Measurements from ENCODE around the gene SSH3. TPM values are rescaled to one million over a fixed set of nuclear protein-coding genes. Genes with fewer than 3 reads are reported as not detected.

The SSH3 gene
- total RNA-seq, 2 donors from 2014 or later = 39.1 to 44.4 TPM

DNA sequence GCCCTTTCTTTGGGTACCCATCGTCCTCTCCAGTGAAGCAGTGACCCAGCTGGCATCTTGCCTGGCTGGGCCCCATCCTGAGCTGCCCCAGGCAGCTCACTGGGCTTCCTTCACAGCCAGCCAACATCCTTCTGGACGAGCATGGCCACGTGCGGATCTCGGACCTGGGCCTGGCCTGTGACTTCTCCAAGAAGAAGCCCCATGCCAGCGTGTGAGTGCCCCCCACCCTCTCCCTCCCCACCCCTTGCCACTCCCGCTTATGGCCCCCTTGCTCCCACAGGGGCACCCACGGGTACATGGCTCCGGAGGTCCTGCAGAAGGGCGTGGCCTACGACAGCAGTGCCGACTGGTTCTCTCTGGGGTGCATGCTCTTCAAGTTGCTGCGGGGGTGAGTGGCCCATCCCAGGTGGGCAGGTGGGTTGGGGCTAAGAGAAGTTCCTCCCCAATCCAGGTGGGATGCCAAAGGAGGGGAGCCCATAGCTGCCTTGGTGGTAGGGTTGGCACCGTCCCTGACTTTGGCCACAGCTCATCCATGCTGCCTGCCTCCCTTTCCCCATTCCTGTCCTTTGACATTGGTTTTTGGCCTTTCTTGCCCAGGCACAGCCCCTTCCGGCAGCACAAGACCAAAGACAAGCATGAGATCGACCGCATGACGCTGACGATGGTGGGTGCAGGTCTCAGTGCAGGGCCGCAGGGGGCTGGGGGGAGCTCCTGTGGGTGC is 21.0 kb upstream of the SSH3 start:
- Histone ChIP-seq H3K27ac (ENCODE audit: low read depth, low read length) (no peak overlapping the region), H3K36me3 (ENCODE audit: control insufficient read depth, insufficient read depth, low read length) (peaks cover 25% of the 10 kb centered on the region), H3K9me3 (ENCODE audit: control insufficient read depth, low read length) (no peaks in the 10 kb centered on the region), H3K4me3 (ENCODE audit: low read length) (no peak overlapping the region), H3K9ac (ENCODE audit: extremely low read depth, low read length, poor library complexity, severe bottlenecking) (no peak overlapping the region), H3K27me3 (ENCODE audit: control insufficient read depth, insufficient read depth, low read length, poor library complexity, severe bottlenecking) (no peaks in the 10 kb centered on the region), H3K4me1 (ENCODE audit: control insufficient read depth, insufficient read depth, low read length) (no peaks in the 10 kb centered on the region)
- Mint-ChIP-seq H3K4me3 (no peak overlapping the region), H3K27me3 (ENCODE audit: insufficient read depth) (no peaks in the 10 kb centered on the region), H3K27ac (no peak overlapping the region), H3K9me3 (no peaks in the 10 kb centered on the region), H3K4me1 (peaks cover 3% of the 10 kb centered on the region), H3K36me3 (ENCODE audit: low read depth) (peaks cover 44% of the 10 kb centered on the region)
- DNase-seq = no peak
- 91 to 95% methylated on average over 8 to 20 of the region's 20 CpGs for WGBS, 2 experiments (ENCODE audit: insufficient coverage in 1 of 2, insufficient read length in 1 of 2)
- TF ChIP-seq, protein P1, sequence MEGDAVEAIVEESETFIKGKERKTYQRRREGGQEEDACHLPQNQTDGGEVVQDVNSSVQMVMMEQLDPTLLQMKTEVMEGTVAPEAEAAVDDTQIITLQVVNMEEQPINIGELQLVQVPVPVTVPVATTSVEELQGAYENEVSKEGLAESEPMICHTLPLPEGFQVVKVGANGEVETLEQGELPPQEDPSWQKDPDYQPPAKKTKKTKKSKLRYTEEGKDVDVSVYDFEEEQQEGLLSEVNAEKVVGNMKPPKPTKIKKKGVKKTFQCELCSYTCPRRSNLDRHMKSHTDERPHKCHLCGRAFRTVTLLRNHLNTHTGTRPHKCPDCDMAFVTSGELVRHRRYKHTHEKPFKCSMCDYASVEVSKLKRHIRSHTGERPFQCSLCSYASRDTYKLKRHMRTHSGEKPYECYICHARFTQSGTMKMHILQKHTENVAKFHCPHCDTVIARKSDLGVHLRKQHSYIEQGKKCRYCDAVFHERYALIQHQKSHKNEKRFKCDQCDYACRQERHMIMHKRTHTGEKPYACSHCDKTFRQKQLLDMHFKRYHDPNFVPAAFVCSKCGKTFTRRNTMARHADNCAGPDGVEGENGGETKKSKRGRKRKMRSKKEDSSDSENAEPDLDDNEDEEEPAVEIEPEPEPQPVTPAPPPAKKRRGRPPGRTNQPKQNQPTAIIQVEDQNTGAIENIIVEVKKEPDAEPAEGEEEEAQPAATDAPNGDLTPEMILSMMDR (conservative IDR thresholded peaks at IDR 0.05) = no peak

DNA sequence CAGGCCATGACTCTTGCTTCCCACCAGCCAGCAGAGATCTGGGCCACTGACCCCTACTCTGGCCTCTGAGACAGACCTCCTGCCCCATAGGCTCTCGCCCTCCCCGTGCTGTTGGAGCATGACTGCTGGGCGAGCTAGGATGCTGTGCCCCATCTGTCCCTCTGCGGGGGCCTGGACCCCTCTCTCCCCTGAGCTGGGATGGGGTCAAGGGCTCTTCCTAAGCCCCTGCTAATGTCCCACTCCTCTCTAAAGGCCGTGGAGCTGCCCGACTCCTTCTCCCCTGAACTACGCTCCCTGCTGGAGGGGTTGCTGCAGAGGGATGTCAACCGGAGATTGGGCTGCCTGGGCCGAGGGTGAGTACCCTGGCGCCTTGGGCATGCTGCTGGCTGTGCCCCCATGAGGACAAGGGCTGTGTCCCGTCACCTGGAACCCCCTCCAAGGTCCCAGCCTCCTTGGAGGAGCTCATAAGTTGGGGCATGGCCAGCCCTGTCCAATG is 20.4 kb upstream of the SSH3 start:
- Mint-ChIP-seq H3K36me3 (ENCODE audit: low read depth) (peaks cover 44% of the 10 kb centered on the region), H3K9me3 (no peaks in the 10 kb centered on the region), H3K4me1 (peaks cover 9% of the 10 kb centered on the region), H3K27ac (no peak overlapping the region), H3K4me3 (no peak overlapping the region), H3K27me3 (ENCODE audit: insufficient read depth) (no peaks in the 10 kb centered on the region)
- Histone ChIP-seq H3K4me3 (ENCODE audit: low read length) (no peak overlapping the region), H3K9me3 (ENCODE audit: control insufficient read depth, low read length) (no peaks in the 10 kb centered on the region), H3K27ac (ENCODE audit: low read depth, low read length) (no peak overlapping the region), H3K9ac (ENCODE audit: extremely low read depth, low read length, poor library complexity, severe bottlenecking) (no peak overlapping the region), H3K4me1 (ENCODE audit: control insufficient read depth, insufficient read depth, low read length) (no peaks in the 10 kb centered on the region), H3K27me3 (ENCODE audit: control insufficient read depth, insufficient read depth, low read length, poor library complexity, severe bottlenecking) (no peaks in the 10 kb centered on the region), H3K36me3 (ENCODE audit: control insufficient read depth, insufficient read depth, low read length) (peaks cover 25% of the 10 kb centered on the region)
- WGBS, 2 experiments (ENCODE audit: insufficient coverage in 1 of 2, insufficient read length in 1 of 2) = 93 to 100% methylated on average over 9 to 11 of the region's 11 CpGs
- TF ChIP-seq, protein P1 (conservative IDR thresholded peaks at IDR 0.05) = no peak
- DNase-seq = no peak

DNA sequence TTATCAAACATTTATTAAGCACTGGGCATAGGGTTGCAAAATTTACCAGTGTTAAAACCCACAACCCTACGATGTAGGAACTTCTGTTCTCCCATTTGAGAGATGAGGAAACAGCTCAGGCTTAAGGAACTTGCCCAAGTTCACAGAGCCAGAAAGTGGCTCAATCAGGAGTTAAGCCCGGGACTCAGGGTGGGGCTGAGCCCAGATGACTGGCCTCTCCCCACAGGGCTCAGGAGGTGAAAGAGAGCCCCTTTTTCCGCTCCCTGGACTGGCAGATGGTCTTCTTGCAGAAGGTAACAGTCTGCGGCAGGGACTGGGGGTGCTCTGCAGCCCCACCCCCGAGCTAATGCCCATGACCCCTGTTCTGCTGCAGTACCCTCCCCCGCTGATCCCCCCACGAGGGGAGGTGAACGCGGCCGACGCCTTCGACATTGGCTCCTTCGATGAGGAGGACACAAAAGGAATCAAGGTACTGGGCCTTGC is 19.8 kb upstream of the SSH3 start:
- TF ChIP-seq, protein P1 (conservative IDR thresholded peaks at IDR 0.05) = no peak
- peaks cover 44% of the 10 kb centered on the region for H3K36me3 Mint-ChIP-seq (ENCODE audit: low read depth)
- no peaks in the 10 kb centered on the region for H3K9me3 ChIP-seq (ENCODE audit: control insufficient read depth, low read length)
- H3K36me3 ChIP-seq (ENCODE audit: control insufficient read depth, insufficient read depth, low read length) = peaks cover 25% of the 10 kb centered on the region
- H3K27me3 Mint-ChIP-seq (ENCODE audit: insufficient read depth) = no peaks in the 10 kb centered on the region
- 93 to 97% methylated on average over 11 to 13 of the region's 13 CpGs for WGBS, 2 experiments (ENCODE audit: insufficient coverage in 1 of 2, insufficient read length in 1 of 2)
- no peak overlapping the region for H3K9ac ChIP-seq (ENCODE audit: extremely low read depth, low read length, poor library complexity, severe bottlenecking)
- no peak overlapping the region for H3K4me3 ChIP-seq (ENCODE audit: low read length)
- H3K4me1 ChIP-seq (ENCODE audit: control insufficient read depth, insufficient read depth, low read length) = no peaks in the 10 kb centered on the region
- no peak overlapping the region for H3K27ac Mint-ChIP-seq
- peaks cover 10% of the 10 kb centered on the region for H3K4me1 Mint-ChIP-seq
- H3K9me3 Mint-ChIP-seq = no peaks in the 10 kb centered on the region
- DNase-seq = no peak
- no peaks in the 10 kb centered on the region for H3K27me3 ChIP-seq (ENCODE audit: control insufficient read depth, insufficient read depth, low read length, poor library complexity, severe bottlenecking)
- no peak overlapping the region for H3K27ac ChIP-seq (ENCODE audit: low read depth, low read length)
- no peak overlapping the region for H3K4me3 Mint-ChIP-seq
